Osteocyte (in vitro differentiated cells): ENCODE measurements around the gene SUCLG1. TPM values are rescaled to one million over a fixed set of nuclear protein-coding genes. Genes with fewer than 3 reads are reported as not detected.

Experiments
- DNase-seq: peaks from one replicate; pipeline ENCODE4 v3.0.0; 2021; ENCODE audit warnings: mixed read lengths; ENCODE audit not compliant: unreplicated experiment; ENCODE audit errors: extremely low spot score
- H3K27ac Mint-ChIP-seq: one replicate; pipeline ENCODE4 v1.8.0; 2021; ENCODE audit warnings: mild to moderate bottlenecking, mixed read lengths; ENCODE audit not compliant: unreplicated experiment
- H3K27me3 Mint-ChIP-seq: one replicate; pipeline ENCODE4 v1.8.0; 2021; ENCODE audit warnings: mixed read lengths; ENCODE audit not compliant: unreplicated experiment
- H3K36me3 Mint-ChIP-seq: one replicate; pipeline ENCODE4 v1.8.0; 2021; ENCODE audit warnings: mixed read lengths; ENCODE audit not compliant: unreplicated experiment
- H3K4me1 Mint-ChIP-seq: one replicate; pipeline ENCODE4 v1.8.0; 2021; ENCODE audit warnings: mixed read lengths; ENCODE audit not compliant: unreplicated experiment
- H3K4me3 Mint-ChIP-seq: one replicate; pipeline ENCODE4 v1.8.0; 2021; ENCODE audit warnings: mild to moderate bottlenecking, moderate library complexity, mixed read lengths; ENCODE audit not compliant: unreplicated experiment
- H3K9me3 Mint-ChIP-seq: one replicate; pipeline ENCODE4 v1.8.0; 2021; ENCODE audit warnings: mixed read lengths; ENCODE audit not compliant: unreplicated experiment
- total RNA-seq: library from RNA; stranded (reverse); gene quantifications from 2 replicates; pipeline ENCODE4 v1.2.1, GENCODE V29; 2021
- TF ChIP-seq, protein P1 (sequence below): fragments of 200-600 bp; sonication (generic); IDR thresholded peaks from 2 replicates; pipeline ENCODE4 v1.5.0; 2021; ENCODE audit warnings: antibody characterized with exemption, mild to moderate bottlenecking, moderate library complexity

Gene SUCLG1
- total RNA-seq, 1 donor from 2014 or later: 52.4 TPM

DNA sequence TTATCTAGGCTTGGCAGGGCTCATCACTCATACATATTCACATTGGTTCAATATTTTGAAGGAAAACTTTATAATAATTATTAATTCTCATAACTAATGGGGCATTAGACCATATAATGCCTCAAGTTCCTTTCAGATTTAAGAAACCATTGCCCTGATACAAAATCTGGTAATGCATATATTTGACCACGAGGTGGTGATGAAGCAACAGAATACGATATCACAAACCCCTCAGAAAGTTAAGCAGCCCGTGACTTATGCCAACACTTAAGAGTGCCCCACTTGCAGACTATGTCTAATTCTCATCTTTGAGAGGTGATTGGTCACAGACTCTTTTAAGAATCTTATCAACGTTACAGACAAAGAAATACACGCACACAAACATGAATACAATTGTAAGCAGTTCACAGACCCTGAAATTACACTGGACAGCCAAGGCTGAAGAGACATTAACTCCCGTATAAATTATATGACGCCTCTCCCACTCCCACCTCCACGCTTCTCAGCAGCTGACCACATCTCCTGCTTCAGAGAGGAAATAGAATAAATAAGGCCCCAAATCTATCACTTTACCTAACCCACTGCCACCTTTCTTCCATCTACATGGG is 36.6 kb upstream of the SUCLG1 start:
- TF ChIP-seq, protein P1, sequence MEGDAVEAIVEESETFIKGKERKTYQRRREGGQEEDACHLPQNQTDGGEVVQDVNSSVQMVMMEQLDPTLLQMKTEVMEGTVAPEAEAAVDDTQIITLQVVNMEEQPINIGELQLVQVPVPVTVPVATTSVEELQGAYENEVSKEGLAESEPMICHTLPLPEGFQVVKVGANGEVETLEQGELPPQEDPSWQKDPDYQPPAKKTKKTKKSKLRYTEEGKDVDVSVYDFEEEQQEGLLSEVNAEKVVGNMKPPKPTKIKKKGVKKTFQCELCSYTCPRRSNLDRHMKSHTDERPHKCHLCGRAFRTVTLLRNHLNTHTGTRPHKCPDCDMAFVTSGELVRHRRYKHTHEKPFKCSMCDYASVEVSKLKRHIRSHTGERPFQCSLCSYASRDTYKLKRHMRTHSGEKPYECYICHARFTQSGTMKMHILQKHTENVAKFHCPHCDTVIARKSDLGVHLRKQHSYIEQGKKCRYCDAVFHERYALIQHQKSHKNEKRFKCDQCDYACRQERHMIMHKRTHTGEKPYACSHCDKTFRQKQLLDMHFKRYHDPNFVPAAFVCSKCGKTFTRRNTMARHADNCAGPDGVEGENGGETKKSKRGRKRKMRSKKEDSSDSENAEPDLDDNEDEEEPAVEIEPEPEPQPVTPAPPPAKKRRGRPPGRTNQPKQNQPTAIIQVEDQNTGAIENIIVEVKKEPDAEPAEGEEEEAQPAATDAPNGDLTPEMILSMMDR: peak; percentile 78
- Mint-ChIP-seq H3K27me3 (peaks cover 10% of the 10 kb centered on the region), H3K36me3 (no peaks in the 10 kb centered on the region), H3K4me3 (no peak overlapping the region), H3K4me1 (peaks cover 12% of the 10 kb centered on the region), H3K27ac (no peak overlapping the region), H3K9me3 (no peaks in the 10 kb centered on the region)
- DNase-seq: no peak

DNA sequence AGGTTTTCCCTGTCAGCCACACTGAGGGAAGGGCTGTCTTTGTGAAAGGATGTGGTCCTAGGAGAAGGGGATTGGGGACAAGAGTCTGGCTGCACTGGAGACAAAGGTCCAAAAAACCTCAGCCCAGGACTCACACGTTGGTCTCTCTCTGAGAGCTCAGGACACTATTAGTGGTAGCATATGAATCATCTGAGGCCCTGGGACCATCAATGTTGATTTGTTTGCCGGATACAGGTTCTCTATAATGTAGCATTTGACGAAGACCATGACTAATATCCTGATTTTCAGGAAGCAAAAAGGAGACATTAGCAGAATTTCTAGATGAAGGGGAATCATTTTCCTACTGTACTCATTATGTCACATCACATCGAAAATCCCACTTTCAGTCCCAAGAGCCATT is 35.0 kb upstream of the SUCLG1 start:
- TF ChIP-seq, protein P1: no peak
- no peak for DNase-seq
- Mint-ChIP-seq H3K27me3 (no peaks in the 10 kb centered on the region), H3K4me1 (peaks cover 23% of the 10 kb centered on the region), H3K27ac (no peak overlapping the region), H3K36me3 (no peaks in the 10 kb centered on the region), H3K4me3 (no peak overlapping the region), H3K9me3 (no peaks in the 10 kb centered on the region)

DNA sequence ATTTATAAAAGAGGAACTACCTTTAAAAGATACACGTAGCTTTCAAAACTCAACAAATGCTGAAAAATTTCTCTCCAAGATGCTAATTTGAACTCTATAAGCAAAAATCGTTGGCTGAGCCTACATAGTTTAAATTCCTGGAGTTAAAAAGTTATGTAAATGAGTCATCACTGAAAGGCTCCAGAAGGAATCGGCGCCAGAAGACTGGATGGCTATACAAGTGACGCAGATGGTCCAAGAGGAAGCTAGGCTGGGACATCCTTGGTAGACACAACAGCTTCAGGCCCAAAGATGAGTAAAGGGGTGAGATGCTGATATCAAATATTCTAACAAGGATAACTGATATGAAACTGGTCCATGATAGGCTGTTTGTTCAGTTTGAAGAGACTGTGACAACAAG is 34.4 kb upstream of the SUCLG1 start:
- Mint-ChIP-seq H3K4me1 (peaks cover 26% of the 10 kb centered on the region), H3K27ac (no peak overlapping the region), H3K9me3 (no peaks in the 10 kb centered on the region), H3K4me3 (no peak overlapping the region), H3K36me3 (no peaks in the 10 kb centered on the region), H3K27me3 (no peaks in the 10 kb centered on the region)
- TF ChIP-seq, protein P1: no peak
- no peak for DNase-seq

DNA sequence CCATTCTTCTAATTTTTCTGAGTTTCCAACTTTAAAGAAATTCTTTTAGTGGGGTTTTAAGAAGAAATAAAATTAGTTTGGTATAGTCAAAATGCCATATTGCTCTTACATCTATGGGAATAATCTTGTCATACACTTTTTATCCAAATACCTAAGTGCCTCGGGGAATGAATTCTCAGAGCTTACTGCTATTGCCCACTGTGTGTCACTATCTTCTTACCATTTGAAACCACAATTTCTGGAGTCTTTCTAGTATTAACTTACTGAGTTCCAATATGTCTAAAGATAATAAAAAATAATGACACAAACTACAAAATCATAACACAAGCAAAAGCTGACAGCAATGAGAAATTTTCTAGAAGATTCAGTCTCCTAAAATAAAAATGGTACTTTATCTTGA is 33.5 kb upstream of the SUCLG1 start:
- Mint-ChIP-seq H3K36me3 (no peaks in the 10 kb centered on the region), H3K9me3 (no peaks in the 10 kb centered on the region), H3K27ac (no peak overlapping the region), H3K4me1 (peaks cover 30% of the 10 kb centered on the region), H3K27me3 (no peaks in the 10 kb centered on the region), H3K4me3 (no peak overlapping the region)
- TF ChIP-seq, protein P1: peak; percentile 36
- DNase-seq: no peak

DNA sequence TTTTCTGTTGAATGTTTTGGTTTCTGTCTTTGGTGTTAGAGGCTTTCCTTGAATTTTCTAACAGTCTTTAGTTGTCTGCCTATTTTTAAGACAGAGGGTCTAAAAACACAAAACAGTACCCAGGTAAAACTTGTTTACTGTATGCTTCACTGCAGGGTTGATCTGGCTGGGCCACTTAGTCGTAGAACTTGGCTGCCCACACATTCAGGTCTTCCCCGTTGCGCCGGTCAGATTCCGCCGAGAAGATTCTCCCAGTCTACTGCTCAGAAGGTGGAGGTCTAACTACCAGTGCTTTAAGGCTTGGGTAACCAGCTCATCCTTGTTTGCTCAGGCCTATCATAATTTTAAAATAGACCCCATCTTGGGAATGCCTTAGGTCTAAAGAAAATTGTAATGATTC is 32.7 kb upstream of the SUCLG1 start:
- DNase-seq: no peak
- Mint-ChIP-seq H3K27ac (no peak overlapping the region), H3K4me3 (no peak overlapping the region), H3K36me3 (no peaks in the 10 kb centered on the region), H3K9me3 (no peaks in the 10 kb centered on the region), H3K4me1 (peaks cover 34% of the 10 kb centered on the region), H3K27me3 (no peaks in the 10 kb centered on the region)
- TF ChIP-seq, protein P1: no peak
